Measurements from ENCODE around the gene PPP2R5C. TPM values are rescaled to one million over a fixed set of nuclear protein-coding genes. Genes with fewer than 3 reads are reported as not detected.

The PPP2R5C gene
- total RNA-seq, 1 donor from 2014 or later = 250 TPM

GRCh38 chr14:101899263-101899662 lies 137.8 kb downstream of the PPP2R5C start:
- intact Hi-C loops (cut with micrococcal nuclease) = no loop called here

GRCh38 chr14:101900253-101900652 lies 138.7 kb downstream of the PPP2R5C start:
- intact Hi-C loops (cut with micrococcal nuclease) = no loop called here

- intact Hi-C loops (cut with micrococcal nuclease) = no loop called here
Observed at GRCh38 chr14:101903111-101903561, 141.6 kb downstream of the PPP2R5C start.

- intact Hi-C loops (cut with micrococcal nuclease) = no loop called here
Observed at GRCh38 chr14:101905614-101906013, 144.1 kb downstream of the PPP2R5C start.

GRCh38 chr14:101906645-101907044 lies 145.1 kb downstream of the PPP2R5C start:
- intact Hi-C loops (cut with micrococcal nuclease) = no loop called here

- intact Hi-C loops (cut with micrococcal nuclease) = no loop called here
Observed at GRCh38 chr14:101907619-101908018, 146.1 kb downstream of the PPP2R5C start.

- intact Hi-C loops (cut with micrococcal nuclease) = no loop called here
Observed at GRCh38 chr14:101908795-101909194, 147.3 kb downstream of the PPP2R5C start.

GRCh38 chr14:101909371-101910096 lies 148.0 kb downstream of the PPP2R5C start:
- intact Hi-C loops (cut with micrococcal nuclease) = no loop called here

- intact Hi-C loops (cut with micrococcal nuclease) = no loop called here
Observed at GRCh38 chr14:101912841-101913240, 151.3 kb downstream of the PPP2R5C start.

GRCh38 chr14:101914083-101914482 lies 152.6 kb downstream of the PPP2R5C start:
- intact Hi-C loops (cut with micrococcal nuclease) = no loop called here

- intact Hi-C loops (cut with micrococcal nuclease) = no loop called here
Observed at GRCh38 chr14:101915871-101916815, 154.6 kb downstream of the PPP2R5C start.

- intact Hi-C loops (cut with micrococcal nuclease) = no loop called here
Observed at GRCh38 chr14:101916816-101917412, 155.4 kb downstream of the PPP2R5C start.

- intact Hi-C loops (cut with micrococcal nuclease) = no loop called here
Observed at GRCh38 chr14:101917413-101918017, 156.0 kb downstream of the PPP2R5C start.

GRCh38 chr14:101918065-101918989 lies 156.8 kb downstream of the PPP2R5C start:
- intact Hi-C loops (cut with micrococcal nuclease) = no loop called here

GRCh38 chr14:101920271-101920670 lies 158.8 kb downstream of the PPP2R5C start:
- intact Hi-C loops (cut with micrococcal nuclease) = no loop called here

- intact Hi-C loops (cut with micrococcal nuclease) = no loop called here
Observed at GRCh38 chr14:101922866-101923265, 161.4 kb downstream of the PPP2R5C start.

GRCh38 chr14:101925152-101925551 lies 163.6 kb downstream of the PPP2R5C start:
- intact Hi-C loops (cut with micrococcal nuclease) = no loop called here

- intact Hi-C loops (cut with micrococcal nuclease) = no loop called here
Observed at GRCh38 chr14:101926085-101926484, 164.6 kb downstream of the PPP2R5C start.

- intact Hi-C loops (cut with micrococcal nuclease) = no loop called here
Observed at GRCh38 chr14:101926620-101927019, 165.1 kb downstream of the PPP2R5C start.

GRCh38 chr14:101927859-101928258 lies 166.3 kb downstream of the PPP2R5C start:
- intact Hi-C loops (cut with micrococcal nuclease) = no loop called here
